IMR-90 (cell line): Measurements from ENCODE around the gene UBE2E2. TPM values are rescaled to one million over a fixed set of nuclear protein-coding genes. Genes with fewer than 3 reads are reported as not detected.

Experiments
- ATAC-seq: fragments of 200-7000 bp; cut with Tn5 transposase; 2 replicates; pipeline ENCODE4 v1.9.1; 2020; ENCODE audit warnings: low read depth, mild to moderate bottlenecking, moderate library complexity
- BruUV-seq: library from RNA; stranded (reverse); fragments of 400-500 nt; replicated peaks from 2 replicates; lab custom pipeline; 2021; lab: Mats Ljungman, UMichigan
- CTCF ChIA-PET: fragments of 300-600 bp; formaldehyde crosslinking; extraction: SDS; loops from one replicate; lab custom pipeline; 2021; ENCODE audit warnings: antibody characterized with exemption; lab: Yijun Ruan, JAX
- POLR2A ChIA-PET: fragments of 300-600 bp; sonication (Branson Sonifier 250); formaldehyde crosslinking; loops from one replicate; lab custom pipeline; 2022; ENCODE audit warnings: antibody characterized with exemption; ENCODE audit not compliant: unreplicated experiment; lab: Charles Lee
- DNase-seq: peaks from one replicate; pipeline ENCODE4 v3.0.0; 2013
- H2AFZ ChIP-seq: replicated peaks from 2 replicates; pipeline ENCODE3; 2013; ENCODE audit warnings: low read length, mild to moderate bottlenecking; ENCODE audit not compliant: poor library complexity
- H2AK5ac ChIP-seq: 2 replicates; pipeline ENCODE4 v1.6.1; 2013; ENCODE audit warnings: low read depth, low read length, inconsistent platforms
- H2AK9ac ChIP-seq: replicated peaks from 2 replicates; pipeline ENCODE3; 2013; ENCODE audit warnings: mild to moderate bottlenecking, low read depth, low read length, moderate library complexity; ENCODE audit not compliant: poor library complexity
- H2BK120ac ChIP-seq: 2 replicates; pipeline ENCODE4 v1.6.1; 2013; ENCODE audit warnings: low read depth, low read length, inconsistent platforms
- H2BK15ac ChIP-seq: 3 replicates; pipeline ENCODE4 v1.6.1; 2013; ENCODE audit warnings: low read depth, low read length, inconsistent platforms
- H2BK20ac ChIP-seq: 2 replicates; pipeline ENCODE4 v1.6.1; 2013; ENCODE audit warnings: low read depth, mild to moderate bottlenecking, inconsistent platforms, low read length, moderate library complexity
- H2BK5ac ChIP-seq: 2 replicates; pipeline ENCODE4 v1.6.1; 2013; ENCODE audit warnings: mild to moderate bottlenecking, low read depth, low read length, inconsistent platforms; ENCODE audit not compliant: poor library complexity, severe bottlenecking
- H3K14ac ChIP-seq: replicated peaks from 2 replicates; pipeline ENCODE4 v1.6.1; 2013; ENCODE audit warnings: low read depth, low read length, inconsistent platforms
- H3K18ac ChIP-seq: 2 replicates; pipeline ENCODE4 v1.6.1; 2013; ENCODE audit warnings: low read depth, low read length, control low read depth
- H3K23ac ChIP-seq: 2 replicates; pipeline ENCODE4 v1.6.1; 2013; ENCODE audit warnings: low read depth, low read length, inconsistent platforms
- H3K27ac ChIP-seq: 2 replicates; pipeline ENCODE4 v1.5.1; 2013; ENCODE audit warnings: mild to moderate bottlenecking, control low read depth, low read length; ENCODE audit not compliant: insufficient read depth
- H3K27me3 ChIP-seq: 2 replicates; pipeline ENCODE4 v1.6.1; 2013; ENCODE audit warnings: low read length; ENCODE audit not compliant: control insufficient read depth, insufficient read depth
- H3K36me3 ChIP-seq: 2 replicates; pipeline ENCODE4 v1.6.1; 2013; ENCODE audit warnings: low read length, mixed read lengths; ENCODE audit not compliant: control insufficient read depth, insufficient read depth
- H3K4ac ChIP-seq: 2 replicates; pipeline ENCODE4 v1.6.1; 2013; ENCODE audit warnings: low read depth, low read length, inconsistent platforms
- H3K4me1 ChIP-seq: 2 replicates; pipeline ENCODE4 v1.6.1; 2013; ENCODE audit warnings: low read length, mixed read lengths; ENCODE audit not compliant: control insufficient read depth, insufficient read depth
- H3K4me2 ChIP-seq: 2 replicates; pipeline ENCODE4 v1.6.1; 2013; ENCODE audit warnings: low read depth, mild to moderate bottlenecking, control low read depth, low read length, moderate library complexity
- H3K4me3 ChIP-seq: 2 replicates; pipeline ENCODE4 v1.5.1; 2013; ENCODE audit warnings: low read depth, mild to moderate bottlenecking, control low read depth, low read length, moderate library complexity; ENCODE audit not compliant: insufficient read depth
- H3K56ac ChIP-seq: 2 replicates; pipeline ENCODE4 v1.6.1; 2013; ENCODE audit warnings: low read length, inconsistent platforms; ENCODE audit not compliant: insufficient read depth; ENCODE audit errors: extremely low read depth
- H3K79me1 ChIP-seq, 2 experiments: 2 replicates each; pipeline ENCODE4 v1.6.1; 2013; ENCODE audit warnings: low read length in 2 of 2, inconsistent platforms in 1 of 2, low read depth in 1 of 2
- H3K9ac ChIP-seq: 2 replicates; pipeline ENCODE4 v1.6.1; 2013; ENCODE audit warnings: low read depth, low read length, control low read depth
- H3K9me1 ChIP-seq: 2 replicates; pipeline ENCODE4 v1.6.1; 2013; ENCODE audit warnings: low read length, inconsistent platforms; ENCODE audit not compliant: insufficient read depth
- H3K9me3 ChIP-seq: 2 replicates; pipeline ENCODE4 v1.6.1; 2013; ENCODE audit warnings: low read length; ENCODE audit not compliant: control insufficient read depth, insufficient read depth
- H4K20me1 ChIP-seq: 2 replicates; pipeline ENCODE4 v1.6.1; 2013; ENCODE audit warnings: low read length, inconsistent platforms; ENCODE audit not compliant: insufficient read depth
- H4K5ac ChIP-seq: 2 replicates; pipeline ENCODE4 v1.6.1; 2013; ENCODE audit warnings: mild to moderate bottlenecking, low read depth, low read length, control low read depth
- H4K8ac ChIP-seq, 2 experiments: 2 replicates each; pipeline ENCODE4 v1.6.1; 2013; ENCODE audit warnings: low read depth in 2 of 2, low read length in 2 of 2, control low read depth in 1 of 2, inconsistent platforms in 1 of 2
- H4K91ac ChIP-seq: 2 replicates; pipeline ENCODE4 v1.6.1; 2013; ENCODE audit warnings: low read depth, low read length, inconsistent platforms; ENCODE audit not compliant: insufficient read depth
- CHD1 ChIP-seq: IDR thresholded peaks from 2 replicates; pipeline ENCODE4 v1.6.1; 2012; ENCODE audit warnings: low read depth, low read length, improper control_type of control experiment
- MAZ ChIP-seq: IDR thresholded peaks from 2 replicates; pipeline ENCODE4 v1.6.1; 2012; ENCODE audit warnings: low read depth, mild to moderate bottlenecking, low read length, improper control_type of control experiment, moderate library complexity, borderline replicate concordance
- dilution Hi-C: fragments of 300-500 bp; cut with HindIII; formaldehyde crosslinking; loops from one replicate; pipeline ENCODE4 v1.14.3; 2018; ENCODE audit warnings: low sequenced_read_pairs; ENCODE audit not compliant: unreplicated experiment
- in situ Hi-C: fragments of 300-500 bp; cut with MboI; formaldehyde crosslinking; loops from 3 replicates; pipeline ENCODE4 v1.14.3; 2019; ENCODE audit warnings: low sequenced_read_pairs, inconsistent platforms, mixed read lengths
- intact Hi-C: fragments of 100-400 bp; cut with micrococcal nuclease; formaldehyde crosslinking; loops from 2 replicates; pipeline ENCODE4 v1.10.0; 2022
- polyA plus RNA-seq, 3 experiments: library from polyadenylated mRNA; depleted of rRNA; stranded (reverse); fragments of >200 nt; gene quantifications; 2 replicates each; pipeline ENCODE4 v1.2.3, GENCODE V29; 2012; ENCODE audit warnings: low replicate concordance in 1 of 3
- total RNA-seq: library from RNA; depleted of rRNA; stranded (reverse); fragments of >200 nt; gene quantifications from 2 replicates; pipeline ENCODE4 v1.2.3, GENCODE V29; 2012

Gene UBE2E2
- total and polyA plus RNA-seq, 2 of the 4 experiments (the other 2 are of a cell fraction), result 18.6 to 32.7 TPM

GRCh38 chr3:23595851-23596250 is 392.7 kb downstream of the UBE2E2 start:
- no peak for ATAC-seq
- in situ Hi-C loops, result no loop called here
- intact Hi-C loops, result no loop called here

More at GRCh38 chr3:23595851-23596250, 392.7 kb downstream of the UBE2E2 start:
- ChIA-PET POLR2A (no interaction called here), CTCF (no interaction called here)
- Histone ChIP-seq H3K18ac (no peak overlapping the region), H3K9ac (no peak overlapping the region), H3K9me3 (peaks cover 4% of the 10 kb centered on the region; the same call in 1 of the 2 replicates), H2AFZ (no peak overlapping the region), H3K79me1 (no peaks in the 10 kb centered on the region; a peak in 1 of 4 replicates), H3K27me3 (no peaks in the 10 kb centered on the region), H3K4ac (no peak overlapping the region), H2BK120ac (no peak overlapping the region), H3K4me2 (no peak overlapping the region), H3K56ac (no peak overlapping the region), H2BK20ac (no peak overlapping the region), H4K91ac (no peak overlapping the region), H2AK9ac (no peak overlapping the region), H2BK5ac (no peak overlapping the region), H2AK5ac (no peak overlapping the region), H3K9me1 (peaks cover 9% of the 10 kb centered on the region), H3K4me1 (peaks cover 8% of the 10 kb centered on the region), H3K27ac (no peak overlapping the region), H4K8ac (no peak overlapping the region), H4K20me1 (no peaks in the 10 kb centered on the region), H3K14ac (no peak overlapping the region), H3K4me3 (no peak overlapping the region), H3K36me3 (no peaks in the 10 kb centered on the region), H3K23ac (no peak overlapping the region), H4K5ac (no peak overlapping the region), H2BK15ac (no peak overlapping the region)
- BruUV-seq, result no TSS peak
- DNase-seq, result no peak
- TF ChIP-seq CHD1, result no peak
- TF ChIP-seq MAZ, result no peak
- dilution Hi-C loops, result no loop called here
